GM12872 (cell line): ENCODE measurements around the gene SLC25A43.

Source experiments
- CTCF ChIP-seq: IDR thresholded peaks from 3 replicates; pipeline ENCODE4 v1.5.1; 2011; ENCODE audit warnings: low read depth, mild to moderate bottlenecking, low read length, moderate library complexity; ENCODE audit not compliant: insufficient read depth

SLC25A43 gene

GRCh38 chrX:119398974-119399771 is at the start of gene SLC25A43:
Gene SLC25A43, plus strand, starts transcription at chrX:119399336. Its CDS starts 68 bp downstream, at chrX:119399404.
- no peak for TF ChIP-seq CTCF

- no peak for TF ChIP-seq CTCF
These were observed 39.3 kb upstream of the SLC25A43 start for GRCh38 chrX:119359618-119360382.

GRCh38 chrX:119363391-119363790 is 35.7 kb upstream of the SLC25A43 start:
- TF ChIP-seq CTCF = no peak

GRCh38 chrX:119374736-119375135 is 24.4 kb upstream of the SLC25A43 start:
- TF ChIP-seq CTCF = no peak

GRCh38 chrX:119375561-119375960 is 23.6 kb upstream of the SLC25A43 start:
- TF ChIP-seq CTCF = no peak

- no peak for TF ChIP-seq CTCF
These were observed 22.8 kb upstream of the SLC25A43 start for GRCh38 chrX:119376312-119376711.

- TF ChIP-seq CTCF = no peak
These were observed 17.7 kb upstream of the SLC25A43 start for GRCh38 chrX:119381349-119381944.
